ENCODE measurements around the gene TMEM45B.
"Not testable (repeated sequence)": the region's sequence is repeated elsewhere in the genome, so short reads cannot be mapped to it uniquely, and the experiment has no call there.

TMEM45B gene

GRCh38 chr11:129808241-129808640 is 7.4 kb upstream of the TMEM45B start:
- not testable (repeated sequence) for DNase-seq (ENCODE audit: low read depth in 3 of 3)

- DNase-seq (ENCODE audit: low read depth in 3 of 3), result no peak
Measured at GRCh38 chr11:129813231-129813791, 2.3 kb upstream of the TMEM45B start.

GRCh38 chr11:129814244-129815014 is 1.2 kb upstream of the TMEM45B start:
- peak; percentile 64 to 77 (median 70) for DNase-seq (ENCODE audit: low read depth in 3 of 3)

DNA sequence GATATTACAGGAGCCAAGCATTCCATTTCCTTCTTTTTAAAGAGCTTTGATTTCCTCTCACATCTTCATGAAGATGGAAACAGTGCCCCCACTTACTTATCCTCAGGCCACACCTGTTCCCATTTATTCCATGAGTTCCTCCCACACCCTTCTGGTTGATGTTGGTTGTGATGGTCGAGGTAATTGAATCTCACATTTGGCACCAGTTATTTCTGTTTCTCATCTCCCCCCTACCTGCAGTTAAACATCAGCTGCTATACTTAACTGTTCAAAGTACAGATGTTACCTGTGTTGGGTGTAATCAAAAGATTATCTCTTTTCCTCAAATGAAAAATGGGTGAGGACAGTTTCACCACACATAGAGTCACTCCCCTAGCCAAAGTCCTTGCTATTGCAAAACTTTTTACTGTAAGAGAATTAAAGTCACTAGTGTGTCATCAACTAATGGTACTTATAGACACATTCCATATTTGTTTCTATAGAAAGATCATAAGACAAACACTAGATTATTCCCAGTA is 1.9 kb downstream of the TMEM45B start:
- DNase-seq (ENCODE audit: low read depth in 3 of 3), result no peak

DNA sequence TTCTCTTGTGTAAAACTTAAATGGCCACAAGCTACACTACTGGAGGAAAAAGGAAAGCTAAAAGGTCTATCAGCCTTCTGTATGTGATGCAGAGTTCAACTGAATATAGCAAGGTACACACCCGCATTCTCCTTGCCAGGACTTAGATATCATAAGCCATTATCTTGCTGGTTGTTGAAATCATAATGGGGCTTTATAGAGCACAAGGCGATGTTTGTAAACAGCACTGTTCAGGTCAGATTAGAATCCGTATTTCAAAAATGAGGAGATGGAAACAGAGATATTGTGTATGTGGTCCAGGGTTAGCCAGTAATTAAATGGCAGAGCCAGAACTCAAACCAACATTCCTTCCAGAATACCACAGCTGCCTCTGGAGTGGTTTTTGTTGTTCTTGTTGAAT is 2.6 kb downstream of the TMEM45B start:
- DNase-seq (ENCODE audit: low read depth in 3 of 3), result not testable (repeated sequence)

GRCh38 chr11:129819237-129819636 is 3.6 kb downstream of the TMEM45B start:
- DNase-seq (ENCODE audit: low read depth in 3 of 3), result no peak

DNA sequence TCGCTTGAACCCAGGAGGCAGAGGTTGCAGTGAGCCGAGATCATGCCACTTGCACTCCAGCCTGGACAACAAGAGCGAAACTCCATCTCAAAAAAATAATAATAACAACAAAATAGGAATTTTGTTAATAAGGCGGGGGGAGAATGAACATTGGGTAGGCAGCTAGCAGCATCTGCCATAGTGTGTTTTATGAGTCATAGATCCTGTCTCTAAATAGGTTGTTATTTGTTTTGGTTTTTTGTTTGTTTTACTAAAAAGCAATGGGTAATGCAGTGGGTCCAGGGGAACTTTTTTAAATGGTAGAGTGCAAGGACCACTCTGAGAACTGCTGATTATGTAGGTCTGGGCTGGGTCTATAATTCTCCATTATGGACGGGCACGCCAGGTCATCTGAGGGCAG is 4.6 kb downstream of the TMEM45B start:
- not testable (repeated sequence) for DNase-seq (ENCODE audit: low read depth in 3 of 3)

DNA sequence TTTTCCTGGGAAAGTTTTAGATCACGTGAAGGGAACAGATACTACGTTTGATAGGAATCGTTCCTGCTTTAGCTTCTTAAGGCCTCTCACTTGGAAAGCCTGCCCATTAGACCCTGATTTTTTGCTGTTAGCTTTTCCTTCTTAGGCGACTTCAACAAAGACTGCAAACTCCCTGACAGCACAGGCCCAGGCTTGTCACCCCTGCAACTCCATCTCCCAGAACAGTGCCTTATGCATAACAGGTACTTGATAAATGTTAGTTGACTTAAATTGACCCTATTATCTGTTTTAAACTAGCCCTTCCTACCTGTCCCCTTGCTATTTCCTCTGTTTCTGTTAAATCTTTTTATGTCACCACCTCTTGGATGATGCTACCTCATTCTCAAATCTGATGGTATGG is 7.6 kb downstream of the TMEM45B start:
- not testable (repeated sequence) for DNase-seq (ENCODE audit: low read depth in 3 of 3)

GRCh38 chr11:129823799-129824198 is 8.2 kb downstream of the TMEM45B start:
- not testable (repeated sequence) for DNase-seq (ENCODE audit: low read depth in 3 of 3)

DNA sequence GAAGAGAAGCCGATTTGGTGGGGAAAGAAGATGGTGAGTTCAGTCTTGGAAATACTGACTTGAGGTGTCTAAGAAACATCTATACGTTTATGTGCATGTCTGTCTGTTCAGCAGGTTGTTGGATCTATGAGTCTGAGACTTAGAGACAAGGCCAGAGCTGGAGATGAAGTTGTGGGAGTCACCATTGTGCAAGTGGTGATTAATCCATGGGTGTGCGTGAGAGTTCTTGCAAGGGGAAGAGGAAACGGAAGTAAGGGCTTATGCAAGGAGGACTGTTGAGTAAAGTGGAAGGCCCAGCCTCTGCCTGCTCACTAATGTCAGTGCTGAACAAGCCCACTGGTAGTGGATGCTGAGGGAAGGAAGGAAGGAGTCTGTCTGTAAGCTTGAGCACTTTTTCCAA is 9.7 kb downstream of the TMEM45B start:
- no peak for DNase-seq (ENCODE audit: low read depth in 3 of 3)

DNA sequence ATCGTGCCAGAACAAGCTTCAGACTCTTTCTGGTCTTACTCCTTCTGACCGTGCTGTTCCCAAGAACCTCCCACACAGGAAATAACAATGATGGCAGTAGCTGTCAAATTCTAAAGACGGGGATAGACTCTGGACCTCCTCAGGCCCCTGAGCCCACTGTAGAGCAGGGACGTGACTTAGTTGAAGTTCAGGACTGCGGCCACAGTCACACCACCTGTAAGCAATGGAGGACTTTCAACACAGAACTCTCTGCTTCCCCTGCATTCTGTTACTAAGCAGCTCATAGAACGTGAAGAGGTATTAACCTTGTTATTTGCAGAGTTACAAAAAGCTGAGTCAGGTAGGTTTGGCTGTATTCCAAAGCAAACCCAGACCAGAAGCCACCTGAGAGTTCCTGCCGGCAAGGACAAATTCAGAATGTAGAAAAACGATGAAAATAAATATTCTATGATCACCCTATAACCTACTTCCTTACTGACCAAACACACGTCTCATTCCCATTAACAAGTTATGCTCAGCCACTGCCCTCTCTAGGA is 12.7 kb downstream of the TMEM45B start:
- DNase-seq (ENCODE audit: low read depth in 3 of 3), result no peak

DNA sequence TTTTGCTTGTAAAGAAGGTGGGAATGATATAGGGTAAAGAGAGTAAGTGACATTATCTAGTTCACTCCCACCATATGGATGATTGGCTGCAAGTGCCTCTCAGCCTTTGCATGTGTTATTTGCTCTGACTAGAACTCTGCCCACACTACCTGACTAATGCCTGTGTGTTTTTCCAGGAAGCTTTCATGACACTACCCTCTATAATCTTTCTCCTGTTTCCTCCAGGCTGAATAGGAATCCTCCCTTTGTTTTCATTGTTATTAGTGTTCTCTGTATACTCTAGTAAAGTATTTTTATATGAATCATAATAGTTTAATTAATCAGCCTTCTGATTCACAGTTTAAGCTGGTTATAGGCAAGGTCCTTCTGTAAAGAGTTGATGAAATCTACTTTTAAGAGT is 13.8 kb downstream of the TMEM45B start:
- DNase-seq (ENCODE audit: low read depth in 3 of 3), result not testable (repeated sequence)

DNA sequence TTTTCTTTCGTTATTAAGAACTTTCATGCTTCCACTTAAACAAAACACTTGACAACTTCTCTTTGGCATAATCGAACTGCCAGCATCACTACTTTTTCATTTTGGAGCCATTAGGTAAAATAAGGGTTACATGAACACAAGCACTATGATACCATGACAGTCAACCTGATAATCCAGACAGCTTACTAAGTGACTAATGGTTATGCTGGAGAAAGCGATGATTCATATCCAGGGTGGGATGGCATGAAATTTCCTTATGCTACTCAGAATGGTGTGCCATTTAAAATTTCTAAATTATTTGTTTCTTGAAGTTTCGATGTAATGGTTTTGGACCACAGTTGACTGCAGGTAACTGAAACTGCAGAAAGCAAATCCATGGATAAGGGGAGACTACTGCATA is 15.6 kb downstream of the TMEM45B start:
- not testable (repeated sequence) for DNase-seq (ENCODE audit: low read depth in 3 of 3)

GRCh38 chr11:129833260-129833659 is 17.6 kb downstream of the TMEM45B start:
- not testable (repeated sequence) for DNase-seq (ENCODE audit: low read depth in 3 of 3)

DNA sequence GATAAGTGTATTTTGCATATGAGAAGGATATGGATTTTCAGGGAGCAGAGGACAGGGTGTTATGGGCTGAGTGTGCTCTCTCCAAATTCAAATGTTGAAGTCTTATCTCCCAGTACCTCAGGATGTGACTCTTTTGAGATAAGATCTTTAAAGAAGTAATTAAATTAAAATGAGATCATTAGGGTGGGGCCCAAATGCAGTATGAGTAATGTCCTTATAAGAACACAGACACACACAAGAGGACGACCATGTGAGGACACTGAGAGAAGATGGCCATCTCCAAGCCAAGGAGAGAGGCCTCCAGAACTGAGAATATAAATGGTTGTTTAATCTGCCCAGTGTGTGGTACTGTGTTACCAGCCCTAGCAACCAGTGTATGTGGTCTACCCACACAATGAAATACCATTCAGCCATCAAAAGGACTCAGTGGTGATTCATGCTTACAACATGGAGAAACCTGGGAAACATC is 20.8 kb downstream of the TMEM45B start:
- DNase-seq (ENCODE audit: low read depth in 3 of 3), result not testable (repeated sequence)

GRCh38 chr11:129836979-129837378 is 21.3 kb downstream of the TMEM45B start:
- no peak for DNase-seq (ENCODE audit: low read depth in 3 of 3)

DNA sequence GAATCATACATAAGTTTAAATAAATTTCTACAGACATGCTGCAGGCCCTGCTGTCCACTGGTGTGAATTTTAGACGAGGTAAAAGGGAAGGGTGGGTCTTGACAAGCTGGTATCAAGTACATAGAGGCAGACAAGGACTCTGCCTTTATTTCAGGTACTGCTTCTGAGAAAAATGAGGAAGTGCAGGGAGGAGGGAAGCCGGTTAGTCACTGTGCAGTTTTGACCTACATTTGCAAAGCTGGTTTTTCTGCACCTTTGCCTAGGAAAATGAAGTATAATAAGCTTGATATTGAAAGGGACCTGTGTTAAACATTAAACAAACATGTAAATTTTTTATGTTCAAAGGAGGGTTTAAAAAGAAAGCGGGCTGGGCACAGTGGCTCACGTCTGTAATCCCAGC is 24.6 kb downstream of the TMEM45B start:
- no peak for DNase-seq (ENCODE audit: low read depth in 3 of 3)

DNA sequence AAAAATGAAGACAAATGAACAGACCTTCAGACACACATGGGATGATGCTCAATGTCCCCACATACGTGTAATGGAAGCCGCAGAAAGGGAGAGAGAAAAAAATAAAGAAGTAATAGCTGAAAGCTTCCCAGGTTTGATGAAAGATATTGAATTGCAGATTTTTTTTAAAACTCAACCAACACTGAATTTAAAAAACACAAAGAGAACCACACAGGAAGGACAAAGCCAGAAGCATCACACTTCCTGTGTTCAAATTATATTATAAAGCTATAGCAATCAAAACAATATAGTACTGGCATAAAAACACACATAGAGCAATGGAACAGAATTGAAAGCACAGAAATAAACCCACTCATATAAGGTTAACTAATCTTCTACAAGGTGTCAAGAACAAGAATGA is 26.5 kb downstream of the TMEM45B start:
- DNase-seq (ENCODE audit: low read depth in 3 of 3), result no peak

DNA sequence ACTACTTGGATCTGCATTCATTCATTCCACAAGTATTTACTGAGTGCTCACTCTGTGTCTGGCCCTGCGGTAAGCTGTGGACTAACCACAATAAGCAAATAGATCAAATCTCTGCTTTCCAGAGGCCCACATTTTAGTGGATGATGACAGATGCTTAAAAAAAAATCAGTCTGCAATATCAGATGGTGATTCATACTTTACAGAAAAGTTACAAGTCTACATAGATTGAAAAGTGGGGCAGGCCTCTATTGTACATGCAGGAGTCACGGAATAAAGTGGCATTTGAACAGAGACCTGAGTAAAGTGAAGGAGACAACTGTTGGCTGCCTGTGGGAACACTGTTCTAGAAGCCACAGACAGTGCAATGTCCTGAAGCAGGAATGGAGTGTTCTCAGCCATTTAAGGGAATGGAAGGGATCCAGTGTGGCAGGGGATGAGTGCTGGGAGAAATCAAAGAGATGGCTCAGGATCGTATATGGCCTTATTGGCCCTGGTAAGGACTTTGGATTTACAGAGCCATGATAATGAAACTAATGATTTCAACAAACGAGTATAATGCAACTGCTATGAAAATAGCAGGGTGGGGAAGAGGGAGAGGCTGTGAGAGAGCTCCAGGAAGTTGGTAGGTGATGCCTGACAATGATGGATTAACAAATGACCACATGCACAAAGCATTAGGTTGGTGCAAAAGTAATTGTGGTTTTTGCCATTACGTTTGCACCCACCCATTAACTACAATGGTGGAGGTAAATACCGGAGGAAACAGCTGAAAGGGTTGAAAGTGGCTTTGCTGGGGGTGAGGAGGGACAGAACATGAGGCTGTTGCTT is 31.1 kb downstream of the TMEM45B start:
- no peak for DNase-seq (ENCODE audit: low read depth in 3 of 3)

- DNase-seq (ENCODE audit: low read depth in 3 of 3), result not testable (repeated sequence)
Measured at GRCh38 chr11:129847361-129847760, 31.7 kb downstream of the TMEM45B start.

DNA sequence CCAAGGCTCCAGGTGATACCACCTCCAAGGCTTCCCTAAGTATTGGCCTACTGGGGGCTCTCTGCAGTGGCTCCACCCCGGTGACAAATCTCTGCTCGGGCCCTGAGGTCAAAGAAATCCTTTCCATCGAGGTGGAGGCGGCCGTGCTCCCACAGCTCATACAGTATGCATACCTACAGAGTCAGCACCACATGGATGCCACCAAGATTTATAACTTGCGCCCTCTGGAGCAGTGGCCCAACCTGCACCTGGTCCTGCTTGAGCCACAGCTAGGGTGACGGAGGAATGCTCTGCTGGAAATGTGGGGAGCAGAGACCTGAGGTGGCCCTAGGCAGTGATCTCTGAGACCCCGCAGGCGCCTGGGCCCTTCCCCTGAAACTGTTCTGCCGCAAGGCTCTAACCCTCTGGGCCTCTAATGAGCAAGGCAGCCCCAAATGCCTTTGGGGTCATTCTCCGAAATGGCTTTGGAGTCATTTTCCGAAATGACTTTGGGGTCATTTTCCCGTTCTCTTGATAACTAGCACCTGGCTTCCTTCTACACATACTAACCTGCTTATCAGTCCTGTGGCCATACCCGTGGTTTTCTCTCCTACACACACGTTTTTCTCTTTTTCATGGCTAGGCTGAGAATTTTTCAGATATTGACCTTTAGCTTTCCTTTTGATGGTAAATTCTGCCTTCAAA is 33.9 kb downstream of the TMEM45B start:
- DNase-seq (ENCODE audit: low read depth in 3 of 3), result no peak
